ENCODE data around the gene PGM1. TPM values are rescaled to one million over a fixed set of nuclear protein-coding genes. Genes with fewer than 3 reads are reported as not detected.

PGM1 gene
- total and polyA plus RNA-seq, 3 experiments from 2014 or later: 28.3 to 35.1 (median 29.0) TPM

DNA sequence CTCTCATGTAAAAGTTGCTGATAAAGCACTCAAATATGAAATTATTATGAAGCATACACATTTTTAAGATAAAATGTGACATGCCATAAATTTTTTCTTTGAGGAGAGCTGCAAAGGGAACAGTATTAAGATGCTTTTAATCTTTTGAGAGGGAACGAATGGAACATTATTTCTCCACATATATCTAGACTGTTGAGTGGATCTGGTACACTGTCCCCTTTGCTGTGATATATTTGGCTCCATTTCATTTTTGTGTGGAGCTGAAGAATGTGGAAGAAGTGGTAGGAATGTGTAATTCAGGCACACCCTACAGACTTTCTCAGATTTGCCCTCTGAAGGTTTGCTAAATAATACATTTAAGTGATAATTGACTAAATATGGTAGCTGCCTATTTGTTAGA, 31.7 kb downstream of the PGM1 start:
- Histone ChIP-seq H3K4me1 (ENCODE audit: insufficient read depth, low read length) (no peaks in the 10 kb centered on the region), H3K27me3 (ENCODE audit: insufficient read depth, low read length, poor library complexity, severe bottlenecking) (no peaks in the 10 kb centered on the region), H3K4me3 (ENCODE audit: low read length) (no peak overlapping the region), H3K27ac (ENCODE audit: low read depth, low read length) (no peak overlapping the region), H3K36me3 (ENCODE audit: insufficient read depth, low read length) (no peaks in the 10 kb centered on the region), H3K9me3 (ENCODE audit: low read length) (no peaks in the 10 kb centered on the region)
- DNase-seq: no peak
- H3K27me3 Mint-ChIP-seq: no peaks in the 10 kb centered on the region
- H3K36me3 Mint-ChIP-seq: peaks cover 0 to 14% (median 14%) of the 10 kb centered on the region in 3 donors
- POLR2A ChIA-PET: no interaction called here
- H3K27ac Mint-ChIP-seq: no peak overlapping the region
- no peaks in the 10 kb centered on the region for H3K9me3 Mint-ChIP-seq
- CTCF ChIA-PET: interaction anchor here (1.0 kb wide), 1 partner anchor 8 kb away, joined by 3 read pairs; no protein-coding TSS in a partner anchor
- no peak overlapping the region for H3K4me3 Mint-ChIP-seq
- H3K4me1 Mint-ChIP-seq: peaks cover 10 to 24% (median 13%) of the 10 kb centered on the region in 3 donors

DNA sequence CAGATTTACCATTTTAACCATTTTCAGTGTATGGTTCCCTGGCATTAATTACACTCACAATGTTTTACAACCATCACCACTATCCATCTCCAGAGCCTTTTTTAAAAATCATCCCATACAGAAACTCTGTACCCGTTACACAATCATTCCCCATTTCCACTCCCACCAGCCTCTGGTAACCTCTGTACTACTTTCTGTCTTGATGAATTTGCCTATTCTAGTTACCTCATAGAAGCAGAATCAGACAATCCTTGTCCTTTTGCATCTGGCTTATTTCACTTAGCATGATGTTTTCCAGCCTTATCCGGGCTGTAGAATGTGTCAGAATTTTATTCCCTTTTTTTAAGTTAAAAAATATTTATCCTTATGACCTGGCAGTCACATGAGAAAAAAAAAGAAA, 33.0 kb downstream of the PGM1 start:
- peaks cover 10 to 24% (median 13%) of the 10 kb centered on the region in 3 donors for H3K4me1 Mint-ChIP-seq
- H3K27me3 Mint-ChIP-seq: no peaks in the 10 kb centered on the region
- H3K36me3 ChIP-seq (ENCODE audit: insufficient read depth, low read length): no peaks in the 10 kb centered on the region
- ChIA-PET CTCF (no interaction called here), POLR2A (no interaction called here)
- H3K4me3 ChIP-seq (ENCODE audit: low read length): no peak overlapping the region
- no peaks in the 10 kb centered on the region for H3K4me1 ChIP-seq (ENCODE audit: insufficient read depth, low read length)
- no peak for DNase-seq
- H3K27ac ChIP-seq (ENCODE audit: low read depth, low read length): no peak overlapping the region
- no peak overlapping the region for H3K4me3 Mint-ChIP-seq
- H3K9me3 Mint-ChIP-seq: no peaks in the 10 kb centered on the region
- no peaks in the 10 kb centered on the region for H3K9me3 ChIP-seq (ENCODE audit: low read length)
- H3K36me3 Mint-ChIP-seq: peaks cover 2 to 26% (median 14%) of the 10 kb centered on the region in 3 donors
- no peaks in the 10 kb centered on the region for H3K27me3 ChIP-seq (ENCODE audit: insufficient read depth, low read length, poor library complexity, severe bottlenecking)
- no peak overlapping the region for H3K27ac Mint-ChIP-seq

DNA sequence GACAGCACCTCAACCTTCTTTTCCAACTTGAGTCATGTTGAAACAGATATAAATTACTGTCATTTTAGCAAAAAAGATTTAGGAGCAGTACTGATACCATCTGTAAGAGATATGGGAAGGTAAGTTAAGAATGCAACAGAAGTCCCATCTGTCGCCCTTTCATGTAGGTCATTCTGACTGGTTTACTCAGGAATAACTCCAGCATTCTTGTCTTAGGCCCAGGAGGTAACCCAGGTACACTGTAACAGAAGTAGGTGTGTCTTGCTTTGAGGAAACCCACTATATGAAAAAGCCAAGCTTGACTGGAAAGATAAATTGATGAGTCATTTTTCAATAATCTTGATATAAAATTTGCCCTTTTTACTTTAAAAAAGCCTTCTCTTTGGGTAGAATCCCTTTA, 35.4 kb downstream of the PGM1 start:
- no peaks in the 10 kb centered on the region for H3K9me3 ChIP-seq (ENCODE audit: low read length)
- Mint-ChIP-seq H3K27me3 (no peaks in the 10 kb centered on the region), H3K4me3 (no peak overlapping the region), H3K4me1 (peaks cover 10 to 23% (median 13%) of the 10 kb centered on the region in 3 donors), H3K36me3 (peaks cover 9 to 45% (median 23%) of the 10 kb centered on the region in 3 donors), H3K9me3 (no peaks in the 10 kb centered on the region), H3K27ac (no peak overlapping the region)
- ChIA-PET CTCF (no interaction called here), POLR2A (no interaction called here)
- H3K36me3 ChIP-seq (ENCODE audit: insufficient read depth, low read length): peaks cover 10% of the 10 kb centered on the region
- H3K27me3 ChIP-seq (ENCODE audit: insufficient read depth, low read length, poor library complexity, severe bottlenecking): no peaks in the 10 kb centered on the region
- DNase-seq: no peak
- H3K27ac ChIP-seq (ENCODE audit: low read depth, low read length): no peak overlapping the region
- no peaks in the 10 kb centered on the region for H3K4me1 ChIP-seq (ENCODE audit: insufficient read depth, low read length)
- H3K4me3 ChIP-seq (ENCODE audit: low read length): no peak overlapping the region

DNA sequence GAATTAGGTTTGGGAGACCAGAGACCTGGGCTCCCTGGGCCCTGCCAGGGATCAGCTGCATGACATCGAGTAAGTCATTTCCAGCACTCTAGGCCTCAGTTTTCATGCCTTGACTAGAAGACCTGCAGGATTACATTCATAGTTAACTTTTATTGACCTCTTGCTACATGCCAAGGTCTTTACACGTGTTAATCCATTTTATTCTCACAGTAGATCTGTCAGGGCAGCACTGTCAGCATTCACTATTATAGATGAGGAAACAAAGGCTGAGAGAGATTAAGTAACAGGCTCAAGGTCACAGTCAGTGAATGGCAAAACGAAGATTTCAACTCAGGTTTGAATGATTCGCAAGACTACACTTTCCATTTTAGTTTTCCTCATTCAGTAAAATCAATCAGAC, 37.0 kb downstream of the PGM1 start:
- peaks cover 15% of the 10 kb centered on the region for H3K36me3 ChIP-seq (ENCODE audit: insufficient read depth, low read length)
- no peaks in the 10 kb centered on the region for H3K4me1 ChIP-seq (ENCODE audit: insufficient read depth, low read length)
- H3K27ac Mint-ChIP-seq: peak overlapping the region in 3 of 8 donors; percentile 6 to 47 (median 26)
- no peaks in the 10 kb centered on the region for H3K27me3 ChIP-seq (ENCODE audit: insufficient read depth, low read length, poor library complexity, severe bottlenecking)
- H3K27ac ChIP-seq (ENCODE audit: low read depth, low read length): no peak overlapping the region
- ChIA-PET POLR2A (no interaction called here), CTCF (no interaction called here)
- no peak overlapping the region for H3K4me3 Mint-ChIP-seq
- no peaks in the 10 kb centered on the region for H3K9me3 ChIP-seq (ENCODE audit: low read length)
- peaks cover 9 to 56% (median 24%) of the 10 kb centered on the region in 3 donors for H3K36me3 Mint-ChIP-seq
- DNase-seq: no peak
- H3K27me3 Mint-ChIP-seq: no peaks in the 10 kb centered on the region
- no peaks in the 10 kb centered on the region for H3K9me3 Mint-ChIP-seq
- peaks cover 10 to 15% (median 13%) of the 10 kb centered on the region in 3 donors for H3K4me1 Mint-ChIP-seq
- no peak overlapping the region for H3K4me3 ChIP-seq (ENCODE audit: low read length)

DNA sequence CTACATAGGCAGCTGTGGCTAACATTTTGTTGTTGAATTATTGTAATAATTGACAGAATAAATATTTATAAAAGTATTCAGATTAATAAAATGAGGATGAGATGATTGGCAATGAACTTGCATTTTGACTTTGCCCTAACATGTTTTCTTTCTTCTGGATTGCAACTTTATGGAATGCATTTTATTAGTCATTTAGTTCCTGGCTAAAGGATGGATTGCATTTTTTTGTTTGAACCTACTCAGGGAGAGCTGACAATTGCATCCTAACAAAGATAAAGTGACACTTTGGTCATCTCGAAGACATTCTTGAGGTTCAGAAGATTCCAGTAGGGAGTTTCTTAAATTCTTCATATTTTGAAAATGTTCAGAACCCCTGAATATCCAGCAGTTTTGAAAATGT, 37.5 kb downstream of the PGM1 start:
- H3K9me3 ChIP-seq (ENCODE audit: low read length): no peaks in the 10 kb centered on the region
- no peak overlapping the region for H3K27ac Mint-ChIP-seq
- no peaks in the 10 kb centered on the region for H3K27me3 ChIP-seq (ENCODE audit: insufficient read depth, low read length, poor library complexity, severe bottlenecking)
- no peak overlapping the region for H3K27ac ChIP-seq (ENCODE audit: low read depth, low read length)
- peaks cover 6 to 11% (median 11%) of the 10 kb centered on the region in 3 donors for H3K4me1 Mint-ChIP-seq
- no peaks in the 10 kb centered on the region for H3K9me3 Mint-ChIP-seq
- ChIA-PET CTCF (no interaction called here), POLR2A (no interaction called here)
- H3K4me3 ChIP-seq (ENCODE audit: low read length): no peak overlapping the region
- H3K27me3 Mint-ChIP-seq: no peaks in the 10 kb centered on the region
- H3K4me1 ChIP-seq (ENCODE audit: insufficient read depth, low read length): no peaks in the 10 kb centered on the region
- peaks cover 9 to 60% (median 25%) of the 10 kb centered on the region in 3 donors for H3K36me3 Mint-ChIP-seq
- peaks cover 16% of the 10 kb centered on the region for H3K36me3 ChIP-seq (ENCODE audit: insufficient read depth, low read length)
- DNase-seq: no peak
- H3K4me3 Mint-ChIP-seq: no peak overlapping the region

DNA sequence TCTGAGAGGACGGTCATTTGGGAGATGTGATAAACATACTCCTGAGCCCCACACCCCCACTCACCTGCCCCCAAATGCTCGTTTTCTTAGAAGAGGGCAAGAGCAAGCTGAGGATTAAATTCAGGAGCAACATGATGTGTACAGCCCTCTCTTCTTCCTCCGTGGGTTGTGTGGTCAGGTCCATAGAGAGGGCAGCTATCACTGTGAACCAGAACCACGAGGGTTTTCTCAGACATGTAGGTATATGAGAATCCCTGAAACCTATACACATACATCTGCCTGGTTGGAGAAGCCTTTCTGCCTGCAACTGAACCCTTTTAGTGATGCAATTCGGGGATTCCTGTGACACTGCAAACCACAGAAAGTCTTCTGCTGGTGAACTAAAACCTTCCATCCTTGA, 38.9 kb downstream of the PGM1 start:
- no peak for DNase-seq
- Mint-ChIP-seq H3K4me3 (no peak overlapping the region), H3K9me3 (no peaks in the 10 kb centered on the region), H3K4me1 (peaks cover 0 to 2% (median 0%) of the 10 kb centered on the region in 3 donors), H3K36me3 (peaks cover 22 to 74% (median 33%) of the 10 kb centered on the region in 3 donors), H3K27me3 (no peaks in the 10 kb centered on the region), H3K27ac (peak overlapping the region in 1 of 8 donors; percentile 62)
- Histone ChIP-seq H3K9me3 (ENCODE audit: low read length) (no peaks in the 10 kb centered on the region), H3K4me3 (ENCODE audit: low read length) (no peak overlapping the region), H3K4me1 (ENCODE audit: insufficient read depth, low read length) (no peaks in the 10 kb centered on the region), H3K27me3 (ENCODE audit: insufficient read depth, low read length, poor library complexity, severe bottlenecking) (no peaks in the 10 kb centered on the region), H3K36me3 (ENCODE audit: insufficient read depth, low read length) (peaks cover 16% of the 10 kb centered on the region), H3K27ac (ENCODE audit: low read depth, low read length) (no peak overlapping the region)
- ChIA-PET CTCF (no interaction called here), POLR2A (no interaction called here)

DNA sequence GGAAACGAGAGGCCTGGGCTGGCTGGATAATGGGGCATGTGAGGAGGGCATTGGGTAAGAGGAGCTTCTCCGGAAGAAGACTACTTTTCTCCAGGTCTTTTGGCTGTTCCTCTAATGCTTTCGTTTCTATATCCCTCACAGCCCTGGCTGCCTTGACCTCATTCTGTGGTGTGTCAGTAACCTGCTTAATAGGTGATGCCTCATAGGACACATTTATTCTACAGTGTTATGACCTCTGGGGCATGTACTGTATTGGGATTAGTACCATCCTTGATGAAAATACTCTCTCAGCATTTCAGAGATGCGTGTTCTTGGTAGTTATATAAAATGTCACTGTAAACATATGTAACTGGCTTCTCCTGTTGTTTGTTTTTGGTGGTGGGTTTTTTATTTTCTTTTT, 40.1 kb downstream of the PGM1 start:
- Mint-ChIP-seq H3K4me1 (no peaks in the 10 kb centered on the region), H3K4me3 (no peak overlapping the region), H3K9me3 (no peaks in the 10 kb centered on the region), H3K36me3 (peaks cover 32 to 86% (median 41%) of the 10 kb centered on the region in 3 donors), H3K27me3 (no peaks in the 10 kb centered on the region), H3K27ac (no peak overlapping the region)
- DNase-seq: no peak
- Histone ChIP-seq H3K4me1 (ENCODE audit: insufficient read depth, low read length) (no peaks in the 10 kb centered on the region), H3K27ac (ENCODE audit: low read depth, low read length) (no peak overlapping the region), H3K4me3 (ENCODE audit: low read length) (no peak overlapping the region), H3K9me3 (ENCODE audit: low read length) (no peaks in the 10 kb centered on the region), H3K36me3 (ENCODE audit: insufficient read depth, low read length) (peaks cover 16% of the 10 kb centered on the region), H3K27me3 (ENCODE audit: insufficient read depth, low read length, poor library complexity, severe bottlenecking) (no peaks in the 10 kb centered on the region)
- ChIA-PET CTCF (no interaction called here), POLR2A (no interaction called here)

DNA sequence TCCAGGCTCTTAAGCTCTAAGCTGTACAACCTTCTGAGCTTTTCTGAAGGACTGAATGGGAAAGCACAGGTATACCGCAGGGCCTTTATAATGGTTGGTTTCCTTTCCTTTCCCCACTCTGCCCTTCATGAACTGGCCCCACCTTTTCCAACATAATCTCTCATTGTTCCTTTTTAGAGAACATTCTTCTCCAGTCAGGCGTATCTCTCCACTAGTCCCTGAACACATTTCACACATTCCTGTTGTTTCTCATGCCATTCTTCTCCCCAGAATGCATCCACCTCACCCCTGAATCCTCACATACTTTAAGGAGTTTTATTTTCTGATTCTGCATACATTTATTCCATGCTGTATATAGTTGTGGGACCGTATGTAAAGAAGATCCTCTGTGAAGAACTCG, 41.3 kb downstream of the PGM1 start:
- Histone ChIP-seq H3K36me3 (ENCODE audit: insufficient read depth, low read length) (peaks cover 16% of the 10 kb centered on the region), H3K9me3 (ENCODE audit: low read length) (no peaks in the 10 kb centered on the region), H3K27ac (ENCODE audit: low read depth, low read length) (no peak overlapping the region), H3K4me3 (ENCODE audit: low read length) (no peak overlapping the region), H3K4me1 (ENCODE audit: insufficient read depth, low read length) (no peaks in the 10 kb centered on the region), H3K27me3 (ENCODE audit: insufficient read depth, low read length, poor library complexity, severe bottlenecking) (no peaks in the 10 kb centered on the region)
- Mint-ChIP-seq H3K36me3 (peaks cover 37 to 91% (median 50%) of the 10 kb centered on the region in 3 donors), H3K9me3 (no peaks in the 10 kb centered on the region), H3K27me3 (no peaks in the 10 kb centered on the region), H3K4me3 (no peak overlapping the region), H3K27ac (peak overlapping the region in 1 of 8 donors; percentile 70), H3K4me1 (no peaks in the 10 kb centered on the region)
- no peak for DNase-seq
- POLR2A ChIA-PET: no interaction called here
- CTCF ChIA-PET: no interaction called here

DNA sequence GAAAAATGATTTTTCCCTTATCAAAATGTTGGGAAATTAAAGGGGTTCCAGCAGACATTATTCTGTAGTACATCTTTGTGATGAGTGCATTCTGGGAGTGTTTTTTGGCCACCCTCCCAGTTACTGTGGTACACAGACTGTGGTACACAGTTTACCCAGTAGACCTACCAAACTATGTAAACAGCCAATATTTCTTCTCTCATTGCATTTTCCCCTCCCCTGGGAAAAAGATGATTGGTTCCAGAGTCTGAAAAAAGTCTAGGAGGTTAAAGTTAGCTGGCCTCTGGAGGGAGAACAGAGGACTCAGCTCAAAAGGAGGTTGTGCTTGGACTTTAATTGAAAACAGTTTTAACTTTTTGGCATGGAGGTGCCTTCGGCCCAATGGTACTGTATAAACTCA, 42.5 kb downstream of the PGM1 start:
- Mint-ChIP-seq H3K36me3 (peaks cover 39 to 89% (median 55%) of the 10 kb centered on the region in 3 donors), H3K4me3 (no peak overlapping the region), H3K27ac (no peak overlapping the region), H3K9me3 (no peaks in the 10 kb centered on the region), H3K27me3 (no peaks in the 10 kb centered on the region), H3K4me1 (no peaks in the 10 kb centered on the region)
- no peak overlapping the region for H3K4me3 ChIP-seq (ENCODE audit: low read length)
- no peaks in the 10 kb centered on the region for H3K4me1 ChIP-seq (ENCODE audit: insufficient read depth, low read length)
- CTCF ChIA-PET: no interaction called here
- no peak for DNase-seq
- H3K9me3 ChIP-seq (ENCODE audit: low read length): no peaks in the 10 kb centered on the region
- H3K27ac ChIP-seq (ENCODE audit: low read depth, low read length): no peak overlapping the region
- H3K36me3 ChIP-seq (ENCODE audit: insufficient read depth, low read length): peaks cover 16% of the 10 kb centered on the region
- no peaks in the 10 kb centered on the region for H3K27me3 ChIP-seq (ENCODE audit: insufficient read depth, low read length, poor library complexity, severe bottlenecking)
- POLR2A ChIA-PET: no interaction called here
